ENCODE data around the gene THSD4.

GRCh38 chr15:71333136-71333700 is 217.9 kb downstream of the THSD4 start:
- TF ChIP-seq CTCF (IDR thresholded peaks at IDR 0.05; ENCODE audit: low read depth, low read length): no peak
- TF ChIP-seq EZH2phosphoT487 (IDR thresholded peaks at IDR 0.05; ENCODE audit: low read depth): no peak

Data from OCI-LY3 (cell line).